ENCODE measurements around the gene METTL4.

Gene METTL4

GRCh38 chr18:2512059-2512458 is 59.2 kb downstream of the METTL4 start:
- no peak for TF ChIP-seq CTCF (conservative IDR thresholded peaks at IDR 0.05; ENCODE audit: low read length)
- H3K4me3 ChIP-seq (ENCODE audit: low read length) = no peak overlapping the region
- no peak for DNase-seq (ENCODE audit: low read depth)

GRCh38 chr18:2511451-2511850 is 59.9 kb downstream of the METTL4 start:
- no peak for TF ChIP-seq CTCF (conservative IDR thresholded peaks at IDR 0.05; ENCODE audit: low read length)
- DNase-seq (ENCODE audit: low read depth) = no peak
- no peak overlapping the region for H3K4me3 ChIP-seq (ENCODE audit: low read length)

DNA sequence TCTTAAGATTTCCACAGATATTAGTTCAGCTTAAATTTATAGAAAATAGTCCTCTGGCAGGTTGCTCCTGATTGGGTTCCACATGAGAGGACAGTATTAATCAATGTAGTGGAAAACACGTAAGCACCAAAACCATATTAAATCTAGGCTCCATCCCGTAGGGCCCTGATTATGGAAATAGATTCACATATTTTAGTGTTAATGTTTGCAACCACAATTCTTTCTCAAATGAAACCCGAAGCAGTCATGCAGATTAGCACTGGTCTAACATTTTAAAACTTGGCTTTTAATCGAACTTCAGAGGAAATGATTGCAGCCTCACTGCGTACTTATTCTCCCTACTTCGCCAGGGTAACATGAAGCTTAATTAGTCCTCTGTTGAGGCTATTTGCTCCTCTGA is 60.9 kb downstream of the METTL4 start:
- no peak overlapping the region for H3K4me3 ChIP-seq (ENCODE audit: low read length)
- DNase-seq (ENCODE audit: low read depth) = no peak
- no peak for TF ChIP-seq CTCF (conservative IDR thresholded peaks at IDR 0.05; ENCODE audit: low read length)

DNA sequence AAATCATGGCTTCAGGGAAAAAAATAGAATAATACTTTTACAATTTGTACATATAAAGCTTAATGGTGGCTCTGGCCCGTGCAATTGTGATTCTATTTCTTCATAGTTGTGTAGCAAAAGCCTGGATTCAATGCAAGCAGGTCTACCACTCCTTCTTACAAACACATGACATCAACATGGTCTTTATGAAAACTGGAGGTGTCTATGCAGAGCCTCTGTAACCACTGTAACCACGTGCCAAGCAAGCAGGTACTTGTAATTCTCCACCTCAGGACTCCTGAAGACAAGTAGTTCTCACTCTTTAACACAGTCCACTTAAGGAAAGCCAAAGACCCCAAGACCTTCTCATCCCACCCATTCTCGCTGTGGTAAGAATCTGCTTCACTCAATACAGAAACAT is 62.6 kb downstream of the METTL4 start:
- no peak overlapping the region for H3K4me3 ChIP-seq (ENCODE audit: low read length)
- TF ChIP-seq CTCF (conservative IDR thresholded peaks at IDR 0.05; ENCODE audit: low read length) = no peak
- no peak for DNase-seq (ENCODE audit: low read depth)

GRCh38 chr18:2508155-2508554 is 63.1 kb downstream of the METTL4 start:
- no peak overlapping the region for H3K4me3 ChIP-seq (ENCODE audit: low read length)
- no peak for DNase-seq (ENCODE audit: low read depth)
- no peak for TF ChIP-seq CTCF (conservative IDR thresholded peaks at IDR 0.05; ENCODE audit: low read length)

GRCh38 chr18:2504642-2505041 is 66.7 kb downstream of the METTL4 start:
- no peak for TF ChIP-seq CTCF (conservative IDR thresholded peaks at IDR 0.05; ENCODE audit: low read length)
- DNase-seq (ENCODE audit: low read depth) = no peak
- no peak overlapping the region for H3K4me3 ChIP-seq (ENCODE audit: low read length)

DNA sequence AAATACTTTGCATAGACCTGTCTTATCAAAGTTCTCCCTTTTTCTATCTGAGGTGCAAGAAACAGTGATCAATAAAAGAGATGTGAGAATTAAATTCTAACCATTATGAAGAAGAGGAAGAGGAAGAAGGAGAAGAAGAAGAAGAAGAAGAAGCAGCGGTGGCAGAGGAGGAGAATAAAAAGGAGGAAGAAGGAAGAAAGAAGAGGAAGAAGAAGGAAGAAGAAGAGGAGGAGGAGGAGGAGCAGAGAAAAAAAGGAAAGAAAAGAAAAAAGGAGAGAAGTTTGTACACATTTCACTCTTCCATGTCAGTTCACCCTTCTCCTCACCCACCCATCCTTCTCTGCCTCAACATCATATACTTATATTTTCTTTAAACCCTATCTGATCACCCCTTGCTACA is 68.4 kb downstream of the METTL4 start:
- no peak for DNase-seq (ENCODE audit: low read depth)
- H3K4me3 ChIP-seq (ENCODE audit: low read length) = no peak overlapping the region
- TF ChIP-seq CTCF (conservative IDR thresholded peaks at IDR 0.05; ENCODE audit: low read length) = no peak
